ENCODE data around the gene GID8. TPM values are rescaled to one million over a fixed set of nuclear protein-coding genes. Genes with fewer than 3 reads are reported as not detected.

Gene GID8
- total and polyA plus RNA-seq, 2 experiments from 2014 or later = 41.8 to 106 TPM

DNA sequence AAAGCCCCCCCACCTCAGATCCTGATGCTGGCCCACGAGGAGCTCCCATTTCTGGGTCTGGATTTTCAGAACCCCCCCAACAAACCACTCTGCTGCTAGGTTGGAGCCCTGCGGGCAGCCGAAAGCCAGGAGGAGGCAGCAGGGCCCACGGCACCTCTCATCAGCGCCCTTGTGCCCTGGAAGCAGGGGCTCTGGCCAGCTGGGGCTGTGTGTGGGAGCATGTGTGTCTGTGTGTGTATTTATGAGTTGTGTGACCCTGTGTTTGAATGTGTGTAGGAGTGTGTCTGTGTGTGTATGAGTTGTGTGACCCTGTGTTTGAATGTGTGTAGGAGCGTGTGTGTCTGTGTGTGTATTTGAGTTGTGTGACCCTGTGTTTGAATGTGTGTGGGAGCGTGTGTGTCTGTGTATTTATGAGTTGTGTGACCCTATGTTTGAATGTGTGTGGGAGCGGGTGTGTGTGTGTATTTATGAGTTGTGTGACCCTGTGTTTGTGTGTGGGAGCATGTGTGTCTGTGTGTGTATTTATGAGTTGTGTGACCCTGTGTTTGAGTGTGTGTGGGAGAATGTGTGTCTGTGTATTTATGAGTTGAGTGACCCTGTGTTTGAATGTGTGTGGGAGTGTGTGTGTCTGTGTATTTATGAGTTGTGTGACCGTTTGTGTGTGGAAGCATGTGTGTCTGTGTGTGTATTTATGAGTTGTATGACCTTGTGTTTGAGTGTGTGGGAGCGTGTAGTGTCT, 33.4 kb downstream of the GID8 start:
- no peak overlapping the region for H3K4me2 ChIP-seq
- DNase-seq (ENCODE audit: low spot score) (no peak), ATAC-seq (no peak)
- no peaks in the 10 kb centered on the region; the same call in 2 of the 3 replicates for H3K36me3 Mint-ChIP-seq (ENCODE audit: low read depth)
- H3K9me3 Mint-ChIP-seq = peaks cover 2% of the 10 kb centered on the region; the same call in 2 of the 3 replicates
- peaks cover 28% of the 10 kb centered on the region for H3K27me3 ChIP-seq (ENCODE audit: insufficient read depth)
- H2AFZ ChIP-seq = no peak overlapping the region
- H3K4me3 ChIP-seq = no peak overlapping the region
- H4K20me1 ChIP-seq (replicated peaks; ENCODE audit: insufficient read depth) = no peaks in the 10 kb centered on the region
- H3K4me1 Mint-ChIP-seq = peaks cover 37% of the 10 kb centered on the region
- H3K4me3 Mint-ChIP-seq = peak overlapping the region; percentile 23; the same call in 1 of the 3 replicates
- no peak overlapping the region for H3K27ac Mint-ChIP-seq
- peaks cover 12% of the 10 kb centered on the region; the same call in 1 of the 2 replicates for H3F3A ChIP-seq (replicated peaks; ENCODE audit: low read depth)
- H3K27ac ChIP-seq (ENCODE audit: low read depth) = no peak overlapping the region
- TF ChIP-seq, protein P1, sequence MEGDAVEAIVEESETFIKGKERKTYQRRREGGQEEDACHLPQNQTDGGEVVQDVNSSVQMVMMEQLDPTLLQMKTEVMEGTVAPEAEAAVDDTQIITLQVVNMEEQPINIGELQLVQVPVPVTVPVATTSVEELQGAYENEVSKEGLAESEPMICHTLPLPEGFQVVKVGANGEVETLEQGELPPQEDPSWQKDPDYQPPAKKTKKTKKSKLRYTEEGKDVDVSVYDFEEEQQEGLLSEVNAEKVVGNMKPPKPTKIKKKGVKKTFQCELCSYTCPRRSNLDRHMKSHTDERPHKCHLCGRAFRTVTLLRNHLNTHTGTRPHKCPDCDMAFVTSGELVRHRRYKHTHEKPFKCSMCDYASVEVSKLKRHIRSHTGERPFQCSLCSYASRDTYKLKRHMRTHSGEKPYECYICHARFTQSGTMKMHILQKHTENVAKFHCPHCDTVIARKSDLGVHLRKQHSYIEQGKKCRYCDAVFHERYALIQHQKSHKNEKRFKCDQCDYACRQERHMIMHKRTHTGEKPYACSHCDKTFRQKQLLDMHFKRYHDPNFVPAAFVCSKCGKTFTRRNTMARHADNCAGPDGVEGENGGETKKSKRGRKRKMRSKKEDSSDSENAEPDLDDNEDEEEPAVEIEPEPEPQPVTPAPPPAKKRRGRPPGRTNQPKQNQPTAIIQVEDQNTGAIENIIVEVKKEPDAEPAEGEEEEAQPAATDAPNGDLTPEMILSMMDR (conservative IDR thresholded peaks at IDR 0.05; ENCODE audit: low read depth in 2 of 2) = no peak
- TF ChIP-seq CREB1 (CRISPR knock-in tag; IDR thresholded peaks at IDR 0.05; ENCODE audit: low read depth) (no peak), ZNF462 (CRISPR knock-in tag; IDR thresholded peaks at IDR 0.05) (no peak), EZH2 (IDR thresholded peaks at IDR 0.05; ENCODE audit: low read depth, unreplicated experiment) (no peak), EZH2phosphoT487 (IDR thresholded peaks at IDR 0.05; ENCODE audit: unreplicated experiment) (no peak), POLR2AphosphoS5 (IDR thresholded peaks at IDR 0.05; ENCODE audit: low read depth) (no peak), ZNF331 (CRISPR knock-in tag; IDR thresholded peaks at IDR 0.05; ENCODE audit: low read depth) (no peak), ZNF114 (CRISPR knock-in tag; IDR thresholded peaks at IDR 0.05) (no peak), JUNB (IDR thresholded peaks at IDR 0.05; ENCODE audit: unreplicated experiment) (no peak), STAT1 (IDR thresholded peaks at IDR 0.05; ENCODE audit: unreplicated experiment) (no peak)
- TF ChIP-seq, protein P2, sequence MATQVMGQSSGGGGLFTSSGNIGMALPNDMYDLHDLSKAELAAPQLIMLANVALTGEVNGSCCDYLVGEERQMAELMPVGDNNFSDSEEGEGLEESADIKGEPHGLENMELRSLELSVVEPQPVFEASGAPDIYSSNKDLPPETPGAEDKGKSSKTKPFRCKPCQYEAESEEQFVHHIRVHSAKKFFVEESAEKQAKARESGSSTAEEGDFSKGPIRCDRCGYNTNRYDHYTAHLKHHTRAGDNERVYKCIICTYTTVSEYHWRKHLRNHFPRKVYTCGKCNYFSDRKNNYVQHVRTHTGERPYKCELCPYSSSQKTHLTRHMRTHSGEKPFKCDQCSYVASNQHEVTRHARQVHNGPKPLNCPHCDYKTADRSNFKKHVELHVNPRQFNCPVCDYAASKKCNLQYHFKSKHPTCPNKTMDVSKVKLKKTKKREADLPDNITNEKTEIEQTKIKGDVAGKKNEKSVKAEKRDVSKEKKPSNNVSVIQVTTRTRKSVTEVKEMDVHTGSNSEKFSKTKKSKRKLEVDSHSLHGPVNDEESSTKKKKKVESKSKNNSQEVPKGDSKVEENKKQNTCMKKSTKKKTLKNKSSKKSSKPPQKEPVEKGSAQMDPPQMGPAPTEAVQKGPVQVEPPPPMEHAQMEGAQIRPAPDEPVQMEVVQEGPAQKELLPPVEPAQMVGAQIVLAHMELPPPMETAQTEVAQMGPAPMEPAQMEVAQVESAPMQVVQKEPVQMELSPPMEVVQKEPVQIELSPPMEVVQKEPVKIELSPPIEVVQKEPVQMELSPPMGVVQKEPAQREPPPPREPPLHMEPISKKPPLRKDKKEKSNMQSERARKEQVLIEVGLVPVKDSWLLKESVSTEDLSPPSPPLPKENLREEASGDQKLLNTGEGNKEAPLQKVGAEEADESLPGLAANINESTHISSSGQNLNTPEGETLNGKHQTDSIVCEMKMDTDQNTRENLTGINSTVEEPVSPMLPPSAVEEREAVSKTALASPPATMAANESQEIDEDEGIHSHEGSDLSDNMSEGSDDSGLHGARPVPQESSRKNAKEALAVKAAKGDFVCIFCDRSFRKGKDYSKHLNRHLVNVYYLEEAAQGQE (IDR thresholded peaks at IDR 0.05; ENCODE audit: unreplicated experiment) = no peak
- peaks cover 55% of the 10 kb centered on the region for H3K27me3 Mint-ChIP-seq (ENCODE audit: insufficient read depth, low read depth, poor library complexity)
- no peaks in the 10 kb centered on the region for H3K36me3 ChIP-seq (ENCODE audit: insufficient read depth)
- H3K9me2 ChIP-seq (ENCODE audit: insufficient read depth) = no peaks in the 10 kb centered on the region
- H3K4me1 ChIP-seq (ENCODE audit: insufficient read depth) = peaks cover 33% of the 10 kb centered on the region
- no peaks in the 10 kb centered on the region for H3K79me2 ChIP-seq (replicated peaks; ENCODE audit: insufficient read depth)

All from GM23338 (cell line).